ENCODE results near the gene AMOTL2.

The AMOTL2 gene

DNA sequence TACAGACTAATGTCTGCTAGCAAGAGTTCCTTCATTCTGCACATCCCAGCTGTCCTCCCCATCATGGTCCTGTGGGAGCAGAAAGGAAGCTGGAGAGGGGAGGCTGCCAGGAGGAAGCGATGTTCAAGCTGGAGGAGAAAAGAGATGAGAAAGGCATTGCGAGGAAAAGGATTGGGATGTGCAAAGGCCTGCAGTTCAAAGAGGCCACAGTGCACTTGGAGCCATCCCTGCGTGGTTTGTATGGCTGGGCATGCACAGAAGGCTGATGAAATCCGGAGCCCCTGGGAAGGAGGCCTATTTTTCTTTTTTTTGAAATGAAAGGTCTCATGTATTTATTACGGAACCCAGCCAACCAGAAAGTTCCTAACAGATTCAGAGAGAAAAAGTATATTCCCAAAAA is 22.8 kb downstream of the AMOTL2 start:
- Histone ChIP-seq H3K36me3 (peaks cover 36% of the 10 kb centered on the region), H3K9me3 (ENCODE audit: severe bottlenecking) (peaks cover 3% of the 10 kb centered on the region), H3K27me3 (ENCODE audit: insufficient read depth, low read depth, severe bottlenecking) (no peaks in the 10 kb centered on the region), H3K4me3 (ENCODE audit: low read depth, low read length) (no peak overlapping the region), H3K27ac (peak overlapping the region; percentile 25)
- TF ChIP-seq, protein P1, sequence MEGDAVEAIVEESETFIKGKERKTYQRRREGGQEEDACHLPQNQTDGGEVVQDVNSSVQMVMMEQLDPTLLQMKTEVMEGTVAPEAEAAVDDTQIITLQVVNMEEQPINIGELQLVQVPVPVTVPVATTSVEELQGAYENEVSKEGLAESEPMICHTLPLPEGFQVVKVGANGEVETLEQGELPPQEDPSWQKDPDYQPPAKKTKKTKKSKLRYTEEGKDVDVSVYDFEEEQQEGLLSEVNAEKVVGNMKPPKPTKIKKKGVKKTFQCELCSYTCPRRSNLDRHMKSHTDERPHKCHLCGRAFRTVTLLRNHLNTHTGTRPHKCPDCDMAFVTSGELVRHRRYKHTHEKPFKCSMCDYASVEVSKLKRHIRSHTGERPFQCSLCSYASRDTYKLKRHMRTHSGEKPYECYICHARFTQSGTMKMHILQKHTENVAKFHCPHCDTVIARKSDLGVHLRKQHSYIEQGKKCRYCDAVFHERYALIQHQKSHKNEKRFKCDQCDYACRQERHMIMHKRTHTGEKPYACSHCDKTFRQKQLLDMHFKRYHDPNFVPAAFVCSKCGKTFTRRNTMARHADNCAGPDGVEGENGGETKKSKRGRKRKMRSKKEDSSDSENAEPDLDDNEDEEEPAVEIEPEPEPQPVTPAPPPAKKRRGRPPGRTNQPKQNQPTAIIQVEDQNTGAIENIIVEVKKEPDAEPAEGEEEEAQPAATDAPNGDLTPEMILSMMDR (IDR thresholded peaks at IDR 0.05; ENCODE audit: low read depth, low read length): no peak
- no peak for DNase-seq

DNA sequence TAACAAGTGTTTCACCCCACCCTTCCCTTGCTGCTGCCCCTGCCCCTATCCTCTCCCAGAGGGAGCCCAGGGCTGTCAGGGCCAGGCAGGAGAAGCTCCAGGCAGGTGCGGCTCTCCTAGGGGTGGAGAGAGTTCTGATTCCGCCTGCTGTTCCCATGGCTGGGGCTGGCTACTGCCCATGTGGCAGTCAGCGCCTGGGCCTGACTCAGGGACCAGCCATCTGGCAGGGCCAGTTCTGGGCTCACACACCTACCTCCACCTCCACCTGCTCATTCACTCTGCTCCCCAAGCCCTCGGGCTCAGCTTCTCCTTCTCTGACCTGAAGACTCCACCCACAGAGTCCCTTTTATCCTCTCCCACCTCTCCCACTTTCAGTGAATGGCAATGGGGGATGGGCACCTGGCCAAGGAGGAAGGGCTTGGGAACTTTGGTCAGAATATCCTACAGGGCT is 23.4 kb downstream of the AMOTL2 start:
- H3K27ac ChIP-seq: peak overlapping the region; percentile 25
- no peak overlapping the region for H3K4me3 ChIP-seq (ENCODE audit: low read depth, low read length)
- no peaks in the 10 kb centered on the region for H3K27me3 ChIP-seq (ENCODE audit: insufficient read depth, low read depth, severe bottlenecking)
- DNase-seq: peak; percentile 54
- H3K9me3 ChIP-seq (ENCODE audit: severe bottlenecking): peaks cover 6% of the 10 kb centered on the region
- TF ChIP-seq, protein P1 (IDR thresholded peaks at IDR 0.05; ENCODE audit: low read depth, low read length): no peak
- peaks cover 30% of the 10 kb centered on the region for H3K36me3 ChIP-seq

DNA sequence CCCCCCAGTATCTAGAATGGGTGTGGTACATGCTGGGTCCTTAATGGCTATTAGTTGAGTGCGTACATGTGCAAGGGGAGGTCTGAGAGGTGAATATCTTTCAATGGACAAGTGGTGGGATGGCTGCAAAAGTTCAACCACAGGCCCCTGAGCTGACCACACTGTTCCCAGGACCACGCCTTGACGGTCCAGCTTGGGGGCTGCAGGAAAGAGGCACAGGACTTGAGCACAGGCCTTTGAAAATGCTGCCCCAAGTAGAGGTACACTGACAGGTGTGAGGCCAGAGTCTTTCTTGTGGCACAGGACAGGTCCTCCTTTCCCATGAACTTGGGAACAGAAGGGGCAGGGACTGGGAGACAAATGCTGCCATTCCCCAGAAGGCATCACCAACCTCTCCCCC is 24.0 kb downstream of the AMOTL2 start:
- no peak for DNase-seq

DNA sequence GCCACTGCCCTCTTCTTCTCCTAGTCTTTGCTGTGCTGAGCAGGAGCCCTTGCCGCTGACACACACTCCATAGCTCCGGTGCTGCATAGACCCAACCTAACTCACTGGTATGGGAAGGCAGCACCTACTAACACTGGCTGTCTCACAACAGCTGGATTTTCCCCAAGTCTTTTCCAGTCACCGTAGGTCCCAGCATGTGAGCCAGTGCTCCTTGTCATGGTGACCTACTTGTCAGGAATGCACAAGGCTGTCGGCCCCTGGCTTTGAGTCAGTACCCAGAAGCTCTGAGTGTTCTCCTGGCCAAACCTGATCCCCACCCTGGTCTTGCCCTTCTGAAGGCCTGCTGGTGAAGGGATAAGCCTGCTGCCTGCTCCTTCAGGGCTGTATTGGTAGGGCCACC is 25.7 kb downstream of the AMOTL2 start:
- TF ChIP-seq, protein P1 (IDR thresholded peaks at IDR 0.05; ENCODE audit: low read depth, low read length): no peak
- Histone ChIP-seq H3K27ac (no peak overlapping the region), H3K4me3 (ENCODE audit: low read depth, low read length) (no peak overlapping the region), H3K36me3 (peaks cover 7% of the 10 kb centered on the region), H3K9me3 (ENCODE audit: severe bottlenecking) (peaks cover 6% of the 10 kb centered on the region), H3K27me3 (ENCODE audit: insufficient read depth, low read depth, severe bottlenecking) (no peaks in the 10 kb centered on the region)
- no peak for DNase-seq

More for the DNA sequence above, 24.0 kb downstream of the AMOTL2 start:
- H3K9me3 ChIP-seq (ENCODE audit: severe bottlenecking): peaks cover 6% of the 10 kb centered on the region
- H3K27me3 ChIP-seq (ENCODE audit: insufficient read depth, low read depth, severe bottlenecking): no peaks in the 10 kb centered on the region
- H3K36me3 ChIP-seq: peaks cover 24% of the 10 kb centered on the region
- peak overlapping the region; percentile 25; the same call in 1 of the 2 replicates for H3K27ac ChIP-seq
- H3K4me3 ChIP-seq (ENCODE audit: low read depth, low read length): no peak overlapping the region
- TF ChIP-seq, protein P1 (IDR thresholded peaks at IDR 0.05; ENCODE audit: low read depth, low read length): no peak

DNA sequence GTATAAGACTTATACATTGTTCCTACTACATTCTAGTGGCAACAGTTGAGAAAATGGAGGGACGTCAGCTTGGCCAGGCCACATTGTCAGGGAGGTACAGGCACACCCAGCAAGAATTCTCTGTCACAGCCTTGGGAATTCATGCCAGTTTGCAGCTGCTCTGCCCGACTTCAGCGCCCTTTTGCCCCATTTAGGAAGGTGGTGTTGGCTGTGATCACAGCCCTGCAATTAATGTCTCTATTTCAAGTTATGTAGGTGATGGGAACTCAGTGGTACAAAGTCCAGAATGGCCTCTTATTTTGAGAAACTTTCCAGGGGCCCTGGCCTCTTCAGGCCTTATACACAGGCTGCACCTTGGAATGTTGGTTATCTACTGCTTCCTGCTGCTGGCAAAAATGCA is 26.7 kb downstream of the AMOTL2 start:
- no peaks in the 10 kb centered on the region; the same call in 1 of the 2 replicates for H3K36me3 ChIP-seq
- no peaks in the 10 kb centered on the region for H3K27me3 ChIP-seq (ENCODE audit: insufficient read depth, low read depth, severe bottlenecking)
- H3K4me3 ChIP-seq (ENCODE audit: low read depth, low read length): no peak overlapping the region
- TF ChIP-seq, protein P1 (IDR thresholded peaks at IDR 0.05; ENCODE audit: low read depth, low read length): no peak
- DNase-seq: no peak
- H3K27ac ChIP-seq: no peak overlapping the region
- H3K9me3 ChIP-seq (ENCODE audit: severe bottlenecking): peaks cover 6% of the 10 kb centered on the region

DNA sequence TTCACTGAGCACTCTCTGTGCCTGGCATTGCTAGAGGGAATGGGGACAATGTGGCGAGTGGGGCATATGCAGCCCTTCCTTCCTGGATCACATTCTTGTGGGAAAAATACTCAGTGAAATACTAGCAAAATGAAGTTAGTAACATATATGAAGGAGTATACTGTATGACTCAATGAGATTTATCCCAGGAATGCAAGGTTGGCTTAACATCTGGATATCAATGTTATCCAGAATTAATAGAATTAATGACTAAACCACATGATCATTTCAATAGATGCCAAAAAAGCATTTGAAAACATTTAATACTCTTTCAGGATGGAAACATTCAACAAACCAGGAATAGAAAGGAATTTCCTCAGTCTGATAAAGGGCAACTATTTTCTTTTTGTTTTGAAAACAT is 27.5 kb downstream of the AMOTL2 start:
- Histone ChIP-seq H3K27ac (no peak overlapping the region), H3K9me3 (ENCODE audit: severe bottlenecking) (peaks cover 6% of the 10 kb centered on the region), H3K27me3 (ENCODE audit: insufficient read depth, low read depth, severe bottlenecking) (no peaks in the 10 kb centered on the region), H3K36me3 (no peaks in the 10 kb centered on the region; the same call in 1 of the 2 replicates), H3K4me3 (ENCODE audit: low read depth, low read length) (no peak overlapping the region)
- TF ChIP-seq, protein P1 (IDR thresholded peaks at IDR 0.05; ENCODE audit: low read depth, low read length): no peak
- no peak for DNase-seq

Measured in WERI-Rb-1 (cell line).